Astrocyte of the hippocampus (primary cell): ENCODE measurements around the gene NECTIN1.
A peak's percentile ranks its signal among the peaks of the same experiment; 100 is the strongest.

Experiments
- DNase-seq: peaks from one replicate; pipeline ENCODE4 v3.0.0; 2011; ENCODE audit warnings: low read depth, low spot score

Gene NECTIN1

GRCh38 chr11:119713359-119714040 lies 15.5 kb downstream of the NECTIN1 start:
- no peak for DNase-seq

- no peak for DNase-seq
Measured at GRCh38 chr11:119712459-119713358, 16.3 kb downstream of the NECTIN1 start.

DNA sequence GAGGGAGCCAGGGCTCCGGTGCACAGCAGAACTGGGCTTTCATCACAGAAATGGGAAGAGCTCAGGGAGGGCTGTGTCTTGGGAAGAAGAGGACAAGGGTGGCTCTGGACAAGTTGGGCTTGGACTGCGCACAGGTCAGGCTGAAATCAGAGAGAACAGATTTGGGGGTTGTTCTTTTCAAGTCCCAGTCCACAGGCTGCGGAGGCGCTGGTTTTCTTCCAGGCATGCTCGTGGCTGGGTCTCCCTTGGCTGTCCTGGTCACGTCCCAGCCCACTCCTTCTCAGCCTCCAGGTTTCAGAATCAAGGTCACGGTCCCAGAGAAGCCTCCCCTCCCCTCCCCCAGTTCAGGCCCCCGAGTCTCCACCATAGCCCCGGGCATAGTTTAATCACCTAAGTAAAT lies 17.0 kb downstream of the NECTIN1 start:
- DNase-seq, result no peak

DNA sequence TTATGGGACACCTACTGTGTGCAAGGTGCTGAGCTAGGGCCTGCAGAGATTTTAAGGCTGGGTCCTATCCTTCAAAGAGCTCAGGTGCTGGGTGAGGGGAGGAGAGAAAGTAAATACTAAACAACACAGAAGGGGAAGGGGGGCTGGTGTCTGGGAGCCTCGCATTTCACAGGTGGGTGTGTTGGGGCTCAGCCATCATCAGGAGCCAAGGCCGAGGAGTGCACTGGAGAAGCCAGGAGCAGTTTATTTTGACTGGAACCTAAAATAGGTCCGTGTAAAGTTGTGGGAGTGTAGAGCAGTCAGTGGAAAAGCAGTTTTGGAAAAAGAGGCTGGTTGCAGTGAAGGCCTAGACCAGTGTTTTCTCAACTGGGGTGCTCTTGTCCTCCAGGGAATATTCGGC lies 17.5 kb downstream of the NECTIN1 start:
- DNase-seq, result no peak

- DNase-seq, result no peak
Measured at GRCh38 chr11:119710417-119710816, 18.6 kb downstream of the NECTIN1 start.

- peak; percentile 96 for DNase-seq
Measured at GRCh38 chr11:119709638-119710346, 19.2 kb downstream of the NECTIN1 start.

- DNase-seq, result no peak
Measured at GRCh38 chr11:119709171-119709570, 19.8 kb downstream of the NECTIN1 start.

DNA sequence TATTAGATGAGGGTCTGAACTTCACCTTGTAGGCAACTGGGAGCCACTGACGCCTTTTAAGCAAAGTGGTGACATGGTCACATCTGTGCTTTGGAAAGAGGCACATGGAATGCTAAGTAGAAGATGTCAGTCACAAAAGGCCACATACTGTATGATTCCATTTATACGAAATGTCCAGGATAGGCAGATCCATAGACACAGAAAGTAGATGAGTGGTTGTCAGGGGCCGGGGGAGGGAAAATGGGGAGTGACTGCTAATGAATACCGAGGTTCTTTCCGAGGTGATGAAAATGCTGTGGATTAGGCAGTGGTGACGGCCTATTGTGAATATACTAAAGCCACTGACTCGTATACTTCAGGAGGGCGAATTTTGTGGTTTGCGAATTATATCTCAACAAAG lies 20.6 kb downstream of the NECTIN1 start:
- no peak for DNase-seq

DNA sequence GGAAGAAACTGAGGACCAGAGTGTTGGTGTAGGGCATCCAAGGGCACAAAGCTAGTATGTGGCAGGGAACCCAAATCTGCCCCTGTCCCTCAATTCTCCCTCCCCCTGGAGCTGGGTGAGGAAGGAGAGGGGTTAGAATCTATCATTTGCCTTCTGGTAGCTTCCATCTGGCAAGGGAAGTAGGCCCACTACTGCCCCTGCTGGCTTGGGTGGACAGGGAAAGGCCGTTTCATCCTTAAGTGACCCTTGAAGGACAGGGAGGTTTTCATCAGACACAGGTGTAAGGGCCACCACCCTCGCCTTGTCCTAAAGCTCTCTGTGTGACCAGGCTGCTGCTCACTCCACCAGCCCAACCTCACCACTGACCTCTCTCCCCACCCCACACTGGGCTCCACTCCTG lies 22.1 kb downstream of the NECTIN1 start:
- no peak for DNase-seq

GRCh38 chr11:119706029-119706428 lies 23.0 kb downstream of the NECTIN1 start:
- no peak for DNase-seq

DNA sequence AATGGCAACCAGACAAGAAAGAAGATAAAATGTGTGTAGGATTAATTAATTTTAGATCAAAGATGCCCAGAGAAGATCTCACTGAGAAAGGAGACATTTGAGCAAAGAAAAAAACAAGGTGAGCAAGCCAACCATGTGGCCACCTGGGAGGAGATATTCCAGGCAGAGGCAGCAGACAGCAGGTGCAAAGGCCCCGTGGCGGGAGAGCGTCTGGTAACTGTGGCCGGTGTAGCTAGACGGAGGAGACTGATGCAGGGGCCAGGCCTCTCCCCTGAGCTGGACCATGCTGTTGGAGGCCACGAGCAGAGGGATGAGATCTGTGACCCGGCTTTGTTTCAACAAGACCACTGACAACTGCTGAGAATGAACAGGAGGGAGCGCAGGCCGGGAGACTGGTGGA lies 23.6 kb downstream of the NECTIN1 start:
- no peak for DNase-seq

- DNase-seq, result no peak
Measured at GRCh38 chr11:119704849-119705248, 24.2 kb downstream of the NECTIN1 start.

GRCh38 chr11:119701591-119702549 lies 27.1 kb downstream of the NECTIN1 start:
- peak; percentile 47 for DNase-seq

DNA sequence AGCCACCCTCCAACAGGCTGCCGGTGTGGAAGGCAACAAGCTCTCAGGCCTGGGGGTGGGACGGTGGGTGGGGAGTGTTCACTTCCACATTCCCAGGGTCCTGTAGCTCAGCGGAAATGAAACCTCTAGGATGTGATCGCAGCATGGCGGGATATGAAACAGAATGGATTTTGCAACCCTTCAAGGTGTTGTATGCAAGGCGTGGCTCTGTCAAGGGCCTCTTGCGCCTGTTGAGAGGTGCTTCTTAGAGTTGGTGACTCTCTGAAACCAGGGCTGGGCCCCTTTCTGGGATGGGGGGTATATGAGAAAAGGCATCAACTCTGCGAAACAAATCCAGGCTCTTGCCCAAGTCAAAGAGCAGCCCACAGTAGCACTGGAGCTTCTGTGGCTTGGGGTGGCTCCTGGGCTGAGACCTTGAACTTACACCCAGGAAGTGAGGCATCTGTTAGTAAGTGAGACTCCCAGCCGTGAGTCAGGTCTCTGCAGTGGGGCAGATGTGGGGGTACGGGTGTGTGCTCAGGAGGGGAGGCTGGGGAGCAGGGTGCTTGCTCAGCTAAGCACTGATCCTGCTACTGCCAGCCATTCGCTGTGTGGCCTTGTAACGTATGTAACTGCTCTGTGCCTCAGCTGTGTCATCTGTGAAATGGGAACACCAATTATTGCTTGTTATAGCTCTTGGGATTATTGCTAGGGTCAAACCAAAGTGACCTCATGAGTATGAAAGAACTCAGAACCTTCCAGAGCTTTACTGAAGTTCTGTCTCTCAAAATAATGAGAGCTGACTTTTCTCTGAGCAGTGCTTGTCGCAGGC lies 28.3 kb downstream of the NECTIN1 start:
- DNase-seq, result no peak

GRCh38 chr11:119700030-119700429 lies 29.0 kb downstream of the NECTIN1 start:
- DNase-seq, result no peak

- DNase-seq, result no peak
Measured at GRCh38 chr11:119699227-119699626, 29.8 kb downstream of the NECTIN1 start.

GRCh38 chr11:119697882-119698281 lies 31.1 kb downstream of the NECTIN1 start:
- no peak for DNase-seq

DNA sequence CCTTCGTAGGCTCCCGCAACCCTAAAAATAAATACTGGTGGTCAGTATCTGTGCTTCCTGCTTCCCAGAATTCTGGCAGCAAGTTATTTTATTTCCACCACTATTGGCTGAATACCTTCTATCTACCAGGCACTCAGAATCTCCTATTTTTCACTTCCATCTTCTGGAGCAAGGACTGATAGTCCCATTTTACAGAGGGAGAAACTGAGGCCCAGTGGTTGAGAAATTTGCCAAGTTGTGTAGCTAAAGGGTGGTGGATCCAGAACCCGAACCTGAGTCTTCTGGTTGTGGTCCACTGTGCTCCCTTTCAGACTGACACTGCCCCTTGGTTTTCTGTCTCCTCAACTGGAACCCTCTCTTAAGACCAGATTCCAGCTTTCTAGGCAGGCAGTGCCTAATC lies 31.6 kb downstream of the NECTIN1 start:
- no peak for DNase-seq

GRCh38 chr11:119696378-119697222 lies 32.4 kb downstream of the NECTIN1 start:
- DNase-seq, result no peak
